BE2C (cell line): Measurements from ENCODE around the gene NOG.
A peak's percentile ranks its signal among the peaks of the same experiment; 100 is the strongest.

Experiments used
- DNase-seq: peaks from one replicate; pipeline ENCODE4 v3.0.0-alpha.2; 2020
- H3K27me3 ChIP-seq: fragments of 250-450 bp; sonication (Bioruptor Pico); 2 replicates; pipeline ENCODE4 v1.5.1; 2020; ENCODE audit warnings: mild to moderate bottlenecking
- H3K36me3 ChIP-seq: fragments of 250-450 bp; sonication (Bioruptor Pico); 2 replicates; pipeline ENCODE4 v1.5.1; 2020; ENCODE audit warnings: mild to moderate bottlenecking
- H3K4me1 ChIP-seq: fragments of 250-450 bp; sonication (Bioruptor Pico); 2 replicates; pipeline ENCODE4 v1.5.1; 2020
- H3K4me3 ChIP-seq: 2 replicates; pipeline ENCODE4 v1.5.1; 2011; ENCODE audit warnings: low read depth, low read length
- H3K9me3 ChIP-seq: fragments of 250-450 bp; sonication (Bioruptor Pico); 2 replicates; pipeline ENCODE4 v1.5.1; 2020
- TF ChIP-seq, protein P1 (sequence below): IDR thresholded peaks from 2 replicates; pipeline ENCODE4 v1.5.1; 2012; ENCODE audit warnings: mild to moderate bottlenecking, low read depth, low read length

Gene NOG

DNA sequence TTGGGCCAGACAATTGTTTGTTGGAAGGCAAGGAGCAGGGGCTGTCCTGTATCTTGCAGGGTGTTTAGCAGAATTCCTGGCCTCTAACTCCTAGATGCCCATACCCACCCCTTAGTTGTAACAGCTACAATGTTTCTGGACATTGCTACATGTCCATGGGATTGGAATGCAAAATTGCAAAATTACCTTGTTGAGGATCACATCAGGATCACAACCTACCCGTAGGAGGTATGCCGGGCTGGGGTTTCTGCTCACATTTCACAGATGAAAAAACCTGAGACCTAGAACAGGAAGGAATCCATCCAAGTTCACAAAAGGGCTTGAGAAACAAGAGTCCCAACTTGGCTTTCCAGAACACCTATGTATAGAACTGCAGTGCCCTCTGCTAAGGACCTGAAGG is 22.7 kb downstream of the NOG start:
- Histone ChIP-seq H3K4me3 (no peak overlapping the region), H3K36me3 (no peaks in the 10 kb centered on the region), H3K4me1 (no peaks in the 10 kb centered on the region), H3K27me3 (no peaks in the 10 kb centered on the region; the same call in 1 of the 2 replicates), H3K9me3 (no peaks in the 10 kb centered on the region)
- TF ChIP-seq, protein P1, sequence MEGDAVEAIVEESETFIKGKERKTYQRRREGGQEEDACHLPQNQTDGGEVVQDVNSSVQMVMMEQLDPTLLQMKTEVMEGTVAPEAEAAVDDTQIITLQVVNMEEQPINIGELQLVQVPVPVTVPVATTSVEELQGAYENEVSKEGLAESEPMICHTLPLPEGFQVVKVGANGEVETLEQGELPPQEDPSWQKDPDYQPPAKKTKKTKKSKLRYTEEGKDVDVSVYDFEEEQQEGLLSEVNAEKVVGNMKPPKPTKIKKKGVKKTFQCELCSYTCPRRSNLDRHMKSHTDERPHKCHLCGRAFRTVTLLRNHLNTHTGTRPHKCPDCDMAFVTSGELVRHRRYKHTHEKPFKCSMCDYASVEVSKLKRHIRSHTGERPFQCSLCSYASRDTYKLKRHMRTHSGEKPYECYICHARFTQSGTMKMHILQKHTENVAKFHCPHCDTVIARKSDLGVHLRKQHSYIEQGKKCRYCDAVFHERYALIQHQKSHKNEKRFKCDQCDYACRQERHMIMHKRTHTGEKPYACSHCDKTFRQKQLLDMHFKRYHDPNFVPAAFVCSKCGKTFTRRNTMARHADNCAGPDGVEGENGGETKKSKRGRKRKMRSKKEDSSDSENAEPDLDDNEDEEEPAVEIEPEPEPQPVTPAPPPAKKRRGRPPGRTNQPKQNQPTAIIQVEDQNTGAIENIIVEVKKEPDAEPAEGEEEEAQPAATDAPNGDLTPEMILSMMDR = no peak
- DNase-seq = no peak

DNA sequence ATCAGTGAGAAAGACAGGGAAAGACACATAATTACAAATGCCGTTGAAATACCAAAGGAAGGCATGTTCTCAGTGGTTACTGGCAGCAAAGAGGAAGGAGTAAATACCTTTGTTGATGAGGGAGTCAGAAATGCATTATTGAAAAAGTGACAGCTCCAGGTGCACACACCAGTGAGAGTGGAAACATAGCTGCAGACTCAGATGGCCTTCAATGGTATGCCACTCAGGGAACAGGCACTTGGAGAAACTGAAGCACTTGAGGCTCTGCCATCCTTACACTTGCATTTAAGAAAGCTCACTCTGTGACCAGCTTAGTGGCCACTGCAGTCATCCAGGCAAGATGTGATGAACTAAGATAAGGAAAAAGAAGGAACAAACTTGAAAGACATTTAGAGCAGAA is 29.9 kb downstream of the NOG start:
- TF ChIP-seq, protein P1 = no peak
- Histone ChIP-seq H3K4me1 (no peaks in the 10 kb centered on the region), H3K9me3 (no peaks in the 10 kb centered on the region), H3K27me3 (no peaks in the 10 kb centered on the region; the same call in none of the 2 replicates), H3K36me3 (no peaks in the 10 kb centered on the region), H3K4me3 (no peak overlapping the region)
- no peak for DNase-seq

DNA sequence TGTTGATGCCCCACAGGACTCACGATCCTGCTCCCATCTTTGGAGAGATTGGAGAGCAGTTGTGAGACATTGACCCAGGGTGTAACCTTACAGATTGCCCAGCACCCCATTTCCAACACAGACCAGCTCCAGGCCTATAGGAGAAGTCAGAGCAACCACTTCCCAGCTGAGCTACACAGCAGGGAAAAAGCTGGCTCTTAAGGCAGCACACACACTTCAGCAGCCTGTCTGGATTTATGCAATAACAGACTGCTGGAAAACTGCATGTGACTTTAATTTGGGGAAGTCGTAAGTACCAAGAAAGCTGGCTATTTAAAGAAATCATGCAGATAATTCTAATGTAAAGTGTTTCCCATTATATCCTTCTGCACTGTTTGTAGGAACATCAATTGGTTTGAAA is 30.8 kb downstream of the NOG start:
- no peak for DNase-seq
- no peaks in the 10 kb centered on the region for H3K9me3 ChIP-seq
- H3K4me1 ChIP-seq = no peaks in the 10 kb centered on the region
- H3K27me3 ChIP-seq = no peaks in the 10 kb centered on the region; the same call in none of the 2 replicates
- H3K36me3 ChIP-seq = no peaks in the 10 kb centered on the region
- TF ChIP-seq, protein P1 = no peak
- no peak overlapping the region for H3K4me3 ChIP-seq

DNA sequence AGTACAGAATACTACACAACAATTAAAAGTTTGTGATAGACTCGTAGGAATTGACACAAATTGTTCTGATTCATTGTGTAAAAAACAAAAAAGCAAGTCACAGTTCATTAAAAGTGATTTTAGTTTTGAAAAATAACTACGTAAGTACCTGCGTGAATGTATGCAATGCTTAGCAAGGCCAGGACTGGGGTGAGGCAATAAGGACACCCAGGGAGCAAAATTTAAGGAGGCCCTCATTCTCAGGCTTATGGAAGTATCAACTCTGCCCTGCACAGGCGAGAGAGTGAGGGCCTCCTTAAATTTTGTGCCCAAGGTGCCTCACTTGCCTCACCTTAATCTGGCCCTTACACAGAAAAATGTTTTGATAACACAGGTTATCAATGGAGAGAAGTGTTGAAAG is 31.4 kb downstream of the NOG start:
- Histone ChIP-seq H3K27me3 (no peaks in the 10 kb centered on the region; the same call in none of the 2 replicates), H3K9me3 (no peaks in the 10 kb centered on the region), H3K36me3 (no peaks in the 10 kb centered on the region), H3K4me3 (no peak overlapping the region), H3K4me1 (no peaks in the 10 kb centered on the region)
- TF ChIP-seq, protein P1 = no peak
- DNase-seq = no peak

- no peak overlapping the region for H3K4me3 ChIP-seq
- TF ChIP-seq, protein P1 = peak; percentile 36
- peak; percentile 23 for DNase-seq
- no peaks in the 10 kb centered on the region; the same call in none of the 2 replicates for H3K27me3 ChIP-seq
- H3K9me3 ChIP-seq = no peaks in the 10 kb centered on the region
- no peaks in the 10 kb centered on the region for H3K36me3 ChIP-seq
- H3K4me1 ChIP-seq = no peaks in the 10 kb centered on the region
Measured at GRCh38 chr17:56629531-56630075, 36.1 kb downstream of the NOG start.

GRCh38 chr17:56630202-56630601 is 36.7 kb downstream of the NOG start:
- Histone ChIP-seq H3K36me3 (no peaks in the 10 kb centered on the region), H3K27me3 (no peaks in the 10 kb centered on the region; the same call in none of the 2 replicates), H3K4me3 (no peak overlapping the region), H3K4me1 (no peaks in the 10 kb centered on the region), H3K9me3 (no peaks in the 10 kb centered on the region)
- DNase-seq = no peak
- TF ChIP-seq, protein P1 = no peak
